ENCODE measurements around the gene OR2A25.

The OR2A25 gene

DNA sequence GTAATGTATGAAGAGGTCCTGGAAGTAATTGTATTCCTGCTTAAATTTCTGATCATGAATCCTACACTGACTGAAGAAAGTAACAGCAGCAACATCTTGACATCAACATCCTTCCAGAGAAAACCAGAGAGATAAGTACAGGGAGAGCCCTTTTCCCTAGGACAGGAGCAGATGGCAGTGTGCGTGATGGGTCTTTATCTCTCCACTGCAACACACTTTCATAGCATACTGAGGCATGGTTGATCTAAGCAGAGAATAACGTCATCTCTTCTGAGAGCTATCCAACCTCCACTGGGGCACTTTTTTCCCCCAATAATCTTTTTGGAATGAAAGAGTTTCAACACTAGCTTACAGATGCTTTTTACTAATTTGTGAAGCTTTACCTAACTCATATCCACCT is 342 bp downstream of the OR2A25 start:
- peak; percentile 47 for DNase-seq

DNA sequence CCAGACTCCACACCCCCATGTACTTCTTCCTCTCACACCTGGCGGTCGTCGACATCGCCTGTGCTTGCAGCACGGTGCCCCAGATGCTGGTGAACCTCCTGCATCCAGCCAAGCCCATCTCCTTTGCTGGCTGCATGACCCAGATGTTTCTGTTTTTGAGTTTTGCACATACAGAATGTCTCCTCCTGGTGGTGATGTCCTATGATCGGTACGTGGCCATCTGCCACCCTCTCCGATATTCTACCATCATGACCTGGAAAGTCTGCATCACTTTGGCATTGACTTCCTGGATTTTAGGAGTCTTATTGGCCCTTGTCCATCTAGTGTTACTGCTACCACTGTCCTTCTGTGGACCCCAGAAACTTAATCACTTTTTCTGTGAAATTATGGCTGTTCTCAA is 4.8 kb downstream of the OR2A25 start:
- no peak for DNase-seq
- H3K4me3 ChIP-seq (ENCODE audit: low read depth, low read length), result no peak overlapping the region
- H3K27ac ChIP-seq, result no peak overlapping the region
- no peak for TF ChIP-seq CTCF (IDR thresholded peaks at IDR 0.05; ENCODE audit: low read depth, low read length)
- no peaks in the 10 kb centered on the region for H3K9me3 ChIP-seq (ENCODE audit: severe bottlenecking)
- H3K27me3 ChIP-seq (ENCODE audit: insufficient read depth, low read depth, severe bottlenecking), result no peaks in the 10 kb centered on the region
- H3K36me3 ChIP-seq, result no peaks in the 10 kb centered on the region

More for the DNA sequence above, 342 bp downstream of the OR2A25 start:
- H3K4me3 ChIP-seq (ENCODE audit: low read depth, low read length), result no peak overlapping the region
- H3K9me3 ChIP-seq (ENCODE audit: severe bottlenecking), result no peaks in the 10 kb centered on the region
- peak overlapping the region; percentile 26 for H3K27ac ChIP-seq
- no peaks in the 10 kb centered on the region for H3K36me3 ChIP-seq
- no peak for TF ChIP-seq CTCF (IDR thresholded peaks at IDR 0.05; ENCODE audit: low read depth, low read length)
- H3K27me3 ChIP-seq (ENCODE audit: insufficient read depth, low read depth, severe bottlenecking), result no peaks in the 10 kb centered on the region

DNA sequence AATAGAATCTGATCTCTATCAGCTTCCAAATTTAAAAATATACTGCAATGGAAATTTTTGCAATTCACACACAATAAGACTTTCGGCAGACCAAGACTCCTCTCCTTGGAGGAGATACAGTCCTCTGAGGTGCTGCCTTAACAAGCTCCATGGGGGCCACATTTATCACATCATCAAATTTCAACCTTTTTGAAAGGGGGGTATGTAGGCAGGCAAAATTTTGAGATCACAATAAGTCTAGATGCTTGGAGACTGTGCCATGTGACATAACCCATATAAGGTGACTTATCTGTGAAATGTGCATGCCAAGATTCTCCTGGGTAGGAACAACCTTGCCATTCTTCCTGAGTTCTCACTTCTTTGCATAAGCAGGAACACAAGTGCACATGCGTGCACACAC is 16.4 kb downstream of the OR2A25 start, which contains the start of gene OR2A12:
TSS of gene OR2A12 (plus strand) at position 301 of the 400 bp plus-strand sequence. CDS start 8,830 bp downstream, outside the sequence.
- Histone ChIP-seq H3K27ac (no peak within 1 kb of the TSS), H3K27me3 (ENCODE audit: insufficient read depth, low read depth, severe bottlenecking) (no peaks in the 10 kb centered on the region), H3K4me3 (ENCODE audit: low read depth, low read length) (no peak within 1 kb of the TSS), H3K36me3 (no peaks in the 10 kb centered on the region), H3K9me3 (ENCODE audit: severe bottlenecking) (peaks cover 4% of the 10 kb centered on the region)
- TF ChIP-seq CTCF (IDR thresholded peaks at IDR 0.05; ENCODE audit: low read depth, low read length), result no peak
- no peak for DNase-seq

DNA sequence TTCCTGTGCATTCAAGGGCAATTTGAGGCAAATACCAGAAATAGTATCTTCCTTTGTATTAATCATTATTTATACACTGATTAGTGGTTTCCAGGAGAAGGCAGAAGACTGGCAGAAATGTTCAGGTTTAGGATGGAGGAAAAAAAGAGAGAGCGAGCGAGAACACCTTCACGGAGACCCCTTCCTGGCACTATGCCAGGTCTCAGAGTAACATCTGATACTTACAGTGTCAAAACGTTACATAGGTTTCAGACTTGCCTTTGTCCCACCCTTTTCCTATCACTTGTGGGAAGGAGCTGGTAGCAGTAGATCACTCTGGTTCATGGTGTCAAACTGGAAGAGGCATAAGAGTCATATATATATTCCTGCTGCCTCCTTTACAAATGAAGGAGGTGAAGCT is 17.1 kb downstream of the OR2A25 start:
- Histone ChIP-seq H3K27ac (no peak overlapping the region), H3K36me3 (no peaks in the 10 kb centered on the region), H3K9me3 (ENCODE audit: severe bottlenecking) (peaks cover 4% of the 10 kb centered on the region), H3K4me3 (ENCODE audit: low read depth, low read length) (no peak overlapping the region), H3K27me3 (ENCODE audit: insufficient read depth, low read depth, severe bottlenecking) (no peaks in the 10 kb centered on the region)
- no peak for TF ChIP-seq CTCF (IDR thresholded peaks at IDR 0.05; ENCODE audit: low read depth, low read length)
- DNase-seq, result no peak

- no peak for DNase-seq
- Histone ChIP-seq H3K27ac (no peak overlapping the region), H3K36me3 (no peaks in the 10 kb centered on the region), H3K9me3 (ENCODE audit: severe bottlenecking) (peaks cover 4% of the 10 kb centered on the region), H3K27me3 (ENCODE audit: insufficient read depth, low read depth, severe bottlenecking) (no peaks in the 10 kb centered on the region), H3K4me3 (ENCODE audit: low read depth, low read length) (no peak overlapping the region)
- TF ChIP-seq CTCF (IDR thresholded peaks at IDR 0.05; ENCODE audit: low read depth, low read length), result no peak
Observed at GRCh38 chr7:144087230-144087629, 17.6 kb downstream of the OR2A25 start.

DNA sequence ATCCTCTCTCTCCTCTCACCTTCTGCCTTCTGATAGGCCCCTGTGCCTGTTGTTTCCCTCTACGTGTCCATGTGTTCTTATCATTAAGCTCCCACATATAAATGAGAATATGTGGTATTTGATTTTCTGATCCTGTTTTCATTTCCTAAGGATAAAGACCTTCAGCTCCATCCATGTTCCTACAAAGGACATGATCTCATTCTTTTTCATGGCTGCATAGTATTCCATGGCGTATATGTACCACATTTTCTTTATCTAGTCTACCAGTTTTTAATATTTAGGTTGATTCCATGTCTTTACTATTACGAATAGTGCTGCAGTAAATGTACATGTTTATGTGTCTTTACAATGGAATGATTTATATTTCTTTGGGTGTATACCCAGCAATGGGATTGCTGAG is 21.1 kb downstream of the OR2A25 start:
- no peak overlapping the region for H3K4me3 ChIP-seq (ENCODE audit: low read depth, low read length)
- DNase-seq, result no peak
- TF ChIP-seq CTCF (IDR thresholded peaks at IDR 0.05; ENCODE audit: low read depth, low read length), result no peak
- H3K36me3 ChIP-seq, result no peaks in the 10 kb centered on the region
- H3K27ac ChIP-seq, result no peak overlapping the region
- H3K9me3 ChIP-seq (ENCODE audit: severe bottlenecking), result peaks cover 4% of the 10 kb centered on the region
- no peaks in the 10 kb centered on the region for H3K27me3 ChIP-seq (ENCODE audit: insufficient read depth, low read depth, severe bottlenecking)

All from WERI-Rb-1 (cell line).